H1 (cell line): ENCODE measurements around the gene NAPA. TPM values are rescaled to one million over a fixed set of nuclear protein-coding genes. Genes with fewer than 3 reads are reported as not detected.

ENCODE experiments used
- CTCF ChIA-PET: fragments of 300-600 bp; sonication (Branson Sonifier 250); formaldehyde crosslinking; loops from one replicate; lab custom pipeline; 2021; ENCODE audit not compliant: partially characterized antibody; lab: Charles Lee
- POLR2A ChIA-PET: fragments of 300-600 bp; sonication (Branson Sonifier 250); formaldehyde crosslinking; loops from one replicate; lab custom pipeline; 2021; ENCODE audit warnings: inconsistent platforms; ENCODE audit not compliant: partially characterized antibody; lab: Charles Lee
- DNase-seq, 2 experiments: peaks; one replicate each; pipeline versions ENCODE4 v3.0.0 to v3.0.0-alpha.2; 2010 to 2022; ENCODE audit warnings: low spot score in 2 of 2, low read depth in 1 of 2, mixed read lengths in 1 of 2
- FAIRE-seq: peaks from 2 replicates; lab custom pipeline; 2011; peaks lifted over from hg19 to GRCh38; lab: Jason Lieb, UNC
- H2AFZ ChIP-seq: 2 replicates; pipeline ENCODE4 v1.8.1; 2012; ENCODE audit warnings: low read length, inconsistent platforms
- H2AK5ac ChIP-seq: 2 replicates; pipeline ENCODE4 v1.6.1; 2013; ENCODE audit warnings: low read depth, low read length
- H2BK120ac ChIP-seq: replicated peaks from 2 replicates; pipeline ENCODE3; 2013; ENCODE audit warnings: low read depth, low read length, inconsistent platforms
- H2BK12ac ChIP-seq: 2 replicates; pipeline ENCODE4 v1.6.1; 2013; ENCODE audit warnings: low read depth, low read length
- H2BK15ac ChIP-seq: 2 replicates; pipeline ENCODE4 v1.6.1; 2013; ENCODE audit warnings: low read length
- H2BK20ac ChIP-seq: 2 replicates; pipeline ENCODE4 v1.6.1; 2013; ENCODE audit warnings: low read length
- H2BK5ac ChIP-seq: 2 replicates; pipeline ENCODE4 v1.6.1; 2013; ENCODE audit warnings: low read depth, low read length
- H3K14ac ChIP-seq: 2 replicates; pipeline ENCODE4 v1.6.1; 2013; ENCODE audit warnings: inconsistent platforms; ENCODE audit not compliant: insufficient read length
- H3K18ac ChIP-seq: 2 replicates; pipeline ENCODE4 v1.6.1; 2013; ENCODE audit warnings: low read length; ENCODE audit errors: extremely low read depth
- H3K23ac ChIP-seq: 2 replicates; pipeline ENCODE4 v1.6.1; 2013; ENCODE audit warnings: inconsistent platforms; ENCODE audit not compliant: insufficient read length
- H3K23me2 ChIP-seq: 2 replicates; pipeline ENCODE4 v1.6.1; 2013; ENCODE audit warnings: low read depth, low read length
- H3K27ac ChIP-seq: 2 replicates; pipeline ENCODE4 v1.6.1; 2011; ENCODE audit warnings: low read depth, low read length, inconsistent platforms
- H3K27me3 ChIP-seq, 4 experiments: replicated peaks in 1 of 4; 1 replicate in 1 of 4; 2 replicates in 3 of 4; pipeline versions ENCODE4 v1.6.1 to v1.8.1; 2011 to 2013; ENCODE audit warnings: low read length in 3 of 4, mild to moderate bottlenecking in 3 of 4, inconsistent platforms in 2 of 4, mixed read lengths in 2 of 4, moderate library complexity in 1 of 4; ENCODE audit not compliant: control insufficient read depth in 3 of 4, insufficient read depth in 3 of 4; ENCODE audit errors: extremely low read depth in 1 of 4
- H3K36me3 ChIP-seq, 4 experiments: 2 replicates each; pipeline versions ENCODE4 v1.6.1 to v1.8.1; 2011 to 2013; ENCODE audit warnings: mild to moderate bottlenecking in 4 of 4, low read length in 3 of 4, moderate library complexity in 2 of 4, control low read depth in 1 of 4, inconsistent platforms in 1 of 4; ENCODE audit not compliant: insufficient read depth in 4 of 4, control insufficient read depth in 2 of 4
- H3K4ac ChIP-seq: replicated peaks from 2 replicates; pipeline ENCODE3; 2013; ENCODE audit warnings: low read length, low read depth, mixed read lengths, inconsistent platforms; ENCODE audit not compliant: insufficient read length
- H3K4me1 ChIP-seq, 4 experiments: replicated peaks in 1 of 4; 1 replicate in 1 of 4; 2 replicates in 3 of 4; pipeline versions ENCODE4 v1.6.1 to v1.8.1; 2011 to 2013; ENCODE audit warnings: low read length in 3 of 4, inconsistent platforms in 2 of 4, mixed read lengths in 1 of 4; ENCODE audit not compliant: insufficient read depth in 4 of 4, control insufficient read depth in 3 of 4
- H3K4me2 ChIP-seq, 2 experiments: 2 replicates each; pipeline versions ENCODE4 v1.6.1 to v1.8.1; 2011 to 2013; ENCODE audit warnings: low read depth in 2 of 2, low read length in 2 of 2, control low read depth in 1 of 2, inconsistent platforms in 1 of 2, mild to moderate bottlenecking in 1 of 2; ENCODE audit not compliant: insufficient read depth in 1 of 2
- H3K4me3 ChIP-seq, 4 experiments: fragments of 200-600, 300-600 bp in 1 of 4; sonication (generic), shearing (Covaris generic), sonication (Bioruptor Twin) in 1 of 4; 2 replicates each; pipeline versions ENCODE4 v1.5.1 to v1.8.1; 2011 to 2016; ENCODE audit warnings: low read length in 4 of 4, low read depth in 3 of 4, control low read depth in 2 of 4, inconsistent platforms in 2 of 4, mild to moderate bottlenecking in 2 of 4, mixed read lengths in 1 of 4, moderate library complexity in 1 of 4; ENCODE audit not compliant: insufficient read depth in 2 of 4; ENCODE audit errors: extremely low read depth in 1 of 4
- H3K56ac ChIP-seq: replicated peaks from 2 replicates; pipeline ENCODE3; 2013; ENCODE audit warnings: low read depth, mild to moderate bottlenecking, mixed read lengths, low read length, inconsistent platforms; ENCODE audit not compliant: insufficient read length
- H3K79me1 ChIP-seq: 2 replicates; pipeline ENCODE4 v1.6.1; 2013; ENCODE audit warnings: low read depth, low read length, control low read depth
- H3K79me2 ChIP-seq, 2 experiments: 2 replicates each; pipeline versions ENCODE4 v1.6.1 to v1.8.1; 2012 to 2013; ENCODE audit warnings: low read length in 2 of 2, mild to moderate bottlenecking in 2 of 2, inconsistent platforms in 1 of 2; ENCODE audit not compliant: insufficient read depth in 2 of 2, control insufficient read depth in 1 of 2
- H3K9ac ChIP-seq, 4 experiments: replicated peaks in 1 of 4; 1 replicate in 1 of 4; 2 replicates in 3 of 4; pipeline versions ENCODE4 v1.6.1 to v1.8.1; 2011 to 2013; ENCODE audit warnings: low read depth in 3 of 4, low read length in 3 of 4, control low read depth in 2 of 4, mild to moderate bottlenecking in 2 of 4, moderate library complexity in 2 of 4, inconsistent platforms in 1 of 4; ENCODE audit errors: extremely low read depth in 1 of 4
- H3K9me3 ChIP-seq, 2 experiments: 2 replicates each; pipeline versions ENCODE4 v1.6.1 to v1.8.1; 2012 to 2013; ENCODE audit warnings: mild to moderate bottlenecking in 2 of 2, moderate library complexity in 2 of 2, control low read depth in 1 of 2, inconsistent platforms in 1 of 2, low read depth in 1 of 2, low read length in 1 of 2, mixed read lengths in 1 of 2; ENCODE audit not compliant: insufficient read depth in 2 of 2
- H4K20me1 ChIP-seq, 2 experiments: replicated peaks in 1 of 2; 2 replicates each; pipeline versions ENCODE3 to v1.8.1; 2011 to 2013; ENCODE audit warnings: inconsistent platforms in 2 of 2, low read length in 2 of 2, mild to moderate bottlenecking in 1 of 2; ENCODE audit not compliant: insufficient read depth in 2 of 2, control insufficient read depth in 1 of 2
- H4K5ac ChIP-seq: 2 replicates; pipeline ENCODE4 v1.6.1; 2013; ENCODE audit warnings: low read length, low read depth, mixed read lengths, inconsistent platforms; ENCODE audit not compliant: insufficient read length
- H4K8ac ChIP-seq: 2 replicates; pipeline ENCODE4 v1.8.0; 2013; ENCODE audit warnings: mild to moderate bottlenecking, moderate library complexity, low read length, inconsistent platforms; ENCODE audit not compliant: insufficient read depth; ENCODE audit errors: extremely low read depth
- H4K91ac ChIP-seq: replicated peaks from 2 replicates; pipeline ENCODE3; 2013; ENCODE audit warnings: low read length, mixed read lengths, inconsistent platforms; ENCODE audit not compliant: insufficient read length
- RXRA ChIP-seq: IDR thresholded peaks from 2 replicates; pipeline ENCODE4 v1.6.1; 2011; ENCODE audit warnings: low read depth, mild to moderate bottlenecking, low read length, moderate library complexity; ENCODE audit not compliant: insufficient read depth
- WGBS, 2 experiments: shearing (Covaris generic) in 1 of 2; methylation state at CpG; one replicate each; pipeline versions ENCODE4 v1.1.6 to v1.1.7; 2013 to 2015; ENCODE audit warnings: low lambda C conversion rate in 2 of 2, mixed read lengths in 2 of 2, inconsistent platforms in 1 of 2, low coverage in 1 of 2, missing lambda C conversion rate in 1 of 2; ENCODE audit not compliant: insufficient replicate concordance in 2 of 2, insufficient coverage in 1 of 2, insufficient read length in 1 of 2; ENCODE audit errors: extremely low coverage in 1 of 2, missing lambda C conversion rate in 1 of 2; 5-methylcytosine and 5-hydroxymethylcytosine counted together
- polyA plus RNA-seq, 7 experiments: library from polyadenylated mRNA; depleted of rRNA in 3 of 7; stranded (reverse) in 5 of 7; unstranded in 2 of 7; fragments of >200 nt in 5 of 7; fragments of 200-250 nt in 2 of 7; gene quantifications; 1 replicate in 5 of 7; 2 replicates in 1 of 7; 4 replicates in 1 of 7; pipeline versions ENCODE4 v1.2.1 to v1.2.3, GENCODE V29; 2011 to 2013; ENCODE audit warnings: missing spikeins in 2 of 7, mixed read lengths in 2 of 7
- total RNA-seq: library from RNA; stranded (reverse); fragmentation: NEBNext Ultra II Directional; extraction: Animal tissue kit (Norgen Biotek cat#: 25700); gene quantifications from 2 replicates; pipeline ENCODE4 v1.2.1, GENCODE V29; 2021

Gene NAPA
- total and polyA plus RNA-seq, 2 of the 8 experiments (the other 6 are each of a cell fraction or from before 2014, with no cell fraction given), result 58.5 to 78.2 TPM

DNA sequence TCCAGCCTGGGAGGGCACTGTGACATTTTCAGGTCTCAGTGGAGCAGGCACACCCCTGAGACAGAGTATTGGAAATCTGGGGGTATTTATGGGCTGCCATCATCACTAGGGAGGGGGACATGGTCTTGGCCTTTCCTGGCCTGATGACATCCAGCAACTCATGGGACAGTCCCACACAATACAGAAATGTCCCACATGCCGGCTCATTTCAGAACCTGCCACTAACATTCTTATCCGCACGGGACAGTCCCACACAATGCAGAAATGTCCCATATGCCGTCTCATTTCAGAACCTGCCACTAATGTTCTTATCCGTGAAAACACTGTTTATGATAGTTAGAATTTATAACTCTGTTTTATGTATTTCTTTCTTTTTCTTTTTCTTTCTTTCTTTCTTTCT is 53.0 kb downstream of the NAPA start:
- no peak for DNase-seq
- Histone ChIP-seq H2AK5ac (no peak overlapping the region), H3K79me1 (no peaks in the 10 kb centered on the region), H2BK120ac (no peak overlapping the region), H3K79me2 (no peaks in the 10 kb centered on the region), H3K4me3 (no peak overlapping the region), H2BK20ac (no peak overlapping the region), H4K8ac (no peak overlapping the region; the same call in 1 of the 2 replicates), H3K9me3 (no peaks in the 10 kb centered on the region; a peak in 1 of 4 replicates), H3K23ac (no peak overlapping the region), H2AFZ (no peak overlapping the region), H2BK5ac (no peak overlapping the region), H3K18ac (no peak overlapping the region), H4K5ac (no peak overlapping the region), H2BK12ac (no peak overlapping the region), H3K4me1 (peaks cover 0 to 4% (median 0%) of the 10 kb centered on the region in 4 experiments; a peak in 4 of 7 replicates), H3K23me2 (peaks cover 2% of the 10 kb centered on the region; the same call in 1 of the 2 replicates), H3K56ac (no peak overlapping the region), H3K4me2 (no peak overlapping the region), H3K36me3 (peaks cover 0 to 3% (median 0%) of the 10 kb centered on the region in 4 experiments; a peak in 2 of 8 replicates), H2BK15ac (no peak overlapping the region), H3K14ac (no peak overlapping the region), H3K27me3 (peaks cover 0 to 10% (median 5%) of the 10 kb centered on the region in 4 experiments; a peak in 4 of 7 replicates), H3K4ac (no peak overlapping the region), H3K27ac (no peak overlapping the region), H4K20me1 (peaks cover 2 to 6% of the 10 kb centered on the region in 2 experiments), H3K9ac (no peak overlapping the region), H4K91ac (no peak overlapping the region)
- WGBS, 2 experiments, result 93% methylated on average over 5 of the region's 5 CpGs; no CpG with 5 or more reads in 1 of the 2 experiments
- ChIA-PET POLR2A (interaction anchor here (0.6 kb wide), 1 partner anchor 15 kb away, joined by 3 read pairs; no protein-coding TSS in a partner anchor), CTCF (interaction anchor here (1.6 to 2.5 kb wide), 2 partner anchors 13 to 25 kb away, joined by 6 to 7 read pairs; no protein-coding TSS in a partner anchor)
- FAIRE-seq, result no peak
- TF ChIP-seq RXRA, result no peak
